ENCODE results near the gene TUBGCP4.

DNA sequence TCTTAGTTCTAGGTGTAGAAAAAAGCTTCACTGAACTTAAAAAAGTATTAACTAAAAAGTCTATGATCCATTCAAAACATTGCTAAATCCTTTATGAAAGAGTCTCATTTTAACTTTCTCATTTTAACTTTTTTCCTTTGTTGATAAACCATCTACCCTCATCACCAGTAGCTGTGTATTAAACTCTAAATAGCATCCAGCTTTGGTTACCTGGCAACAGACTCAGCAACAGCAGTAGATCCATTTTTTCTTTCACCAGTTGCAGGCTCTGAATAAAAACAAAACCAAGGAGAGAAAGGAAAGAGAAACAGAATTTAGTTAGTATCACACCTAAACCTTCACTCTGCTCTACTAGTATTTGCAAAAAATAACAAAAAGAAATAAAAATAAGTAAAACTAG is 70.4 kb downstream of the TUBGCP4 start:
- TF ChIP-seq, protein P1, sequence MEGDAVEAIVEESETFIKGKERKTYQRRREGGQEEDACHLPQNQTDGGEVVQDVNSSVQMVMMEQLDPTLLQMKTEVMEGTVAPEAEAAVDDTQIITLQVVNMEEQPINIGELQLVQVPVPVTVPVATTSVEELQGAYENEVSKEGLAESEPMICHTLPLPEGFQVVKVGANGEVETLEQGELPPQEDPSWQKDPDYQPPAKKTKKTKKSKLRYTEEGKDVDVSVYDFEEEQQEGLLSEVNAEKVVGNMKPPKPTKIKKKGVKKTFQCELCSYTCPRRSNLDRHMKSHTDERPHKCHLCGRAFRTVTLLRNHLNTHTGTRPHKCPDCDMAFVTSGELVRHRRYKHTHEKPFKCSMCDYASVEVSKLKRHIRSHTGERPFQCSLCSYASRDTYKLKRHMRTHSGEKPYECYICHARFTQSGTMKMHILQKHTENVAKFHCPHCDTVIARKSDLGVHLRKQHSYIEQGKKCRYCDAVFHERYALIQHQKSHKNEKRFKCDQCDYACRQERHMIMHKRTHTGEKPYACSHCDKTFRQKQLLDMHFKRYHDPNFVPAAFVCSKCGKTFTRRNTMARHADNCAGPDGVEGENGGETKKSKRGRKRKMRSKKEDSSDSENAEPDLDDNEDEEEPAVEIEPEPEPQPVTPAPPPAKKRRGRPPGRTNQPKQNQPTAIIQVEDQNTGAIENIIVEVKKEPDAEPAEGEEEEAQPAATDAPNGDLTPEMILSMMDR (IDR thresholded peaks at IDR 0.05): no peak
- no peak for TF ChIP-seq POLR2A (IDR thresholded peaks at IDR 0.05)
